OCI-LY1 (cell line): Measurements from ENCODE around the gene ITGB3BP.

ENCODE experiments used
- H2AFZ ChIP-seq: fragments of 200-600 bp; sonication (generic), shearing (Covaris generic); 2 replicates; pipeline ENCODE4 v1.6.0; 2014; ENCODE audit warnings: antibody characterized with exemption, mild to moderate bottlenecking, low read length
- H3F3A ChIP-seq: fragments of 200-600 bp; sonication (generic), shearing (Covaris generic); 2 replicates; pipeline ENCODE4 v1.6.0; 2014; ENCODE audit warnings: mild to moderate bottlenecking, antibody characterized with exemption, low read length, moderate library complexity; ENCODE audit not compliant: insufficient read depth
- H3K27ac ChIP-seq: fragments of 200-600 bp; sonication (generic); 2 replicates; pipeline ENCODE4 v1.5.1; 2014; ENCODE audit warnings: low read length, mixed run types, mild to moderate bottlenecking, low read depth; ENCODE audit not compliant: poor library complexity, severe bottlenecking
- H3K27me3 ChIP-seq: fragments of 200-600 bp; sonication (generic); 2 replicates; pipeline ENCODE4 v1.6.0; 2014; ENCODE audit warnings: antibody characterized with exemption, mild to moderate bottlenecking, low read length, moderate library complexity; ENCODE audit not compliant: insufficient read depth
- H3K36me3 ChIP-seq: fragments of 200-600 bp; sonication (generic); 2 replicates; pipeline ENCODE4 v1.6.1; 2014; ENCODE audit warnings: mild to moderate bottlenecking, antibody characterized with exemption, low read length, moderate library complexity, mixed read lengths; ENCODE audit not compliant: insufficient read depth
- H3K4me1 ChIP-seq: fragments of 200-600 bp; sonication (generic); 2 replicates; pipeline ENCODE4 v1.5.1; 2014; ENCODE audit warnings: mild to moderate bottlenecking, low read length, moderate library complexity; ENCODE audit not compliant: insufficient read depth, severe bottlenecking
- H3K4me2 ChIP-seq: fragments of 200-600 bp; sonication (generic), shearing (Covaris generic); 2 replicates; pipeline ENCODE4 v1.6.1; 2014; ENCODE audit warnings: low read length
- H3K4me3 ChIP-seq: fragments of 200-600 bp; sonication (generic); 2 replicates; pipeline ENCODE4 v1.5.1; 2014; ENCODE audit warnings: low read length, low read depth, mild to moderate bottlenecking, mixed read lengths; ENCODE audit not compliant: poor library complexity, severe bottlenecking
- H3K79me2 ChIP-seq: fragments of 200-600 bp; shearing (Covaris generic); 2 replicates; pipeline ENCODE4 v1.6.1; 2016; ENCODE audit warnings: mixed run types, low read length, mixed read lengths; ENCODE audit not compliant: insufficient read depth
- H3K9ac ChIP-seq: fragments of 200-600 bp; sonication (generic), shearing (Covaris generic); 2 replicates; pipeline ENCODE4 v1.6.1; 2014; ENCODE audit warnings: mild to moderate bottlenecking, low read length, mixed read lengths
- H3K9me2 ChIP-seq: fragments of 200-600 bp; sonication (generic), shearing (Covaris generic); 2 replicates; pipeline ENCODE4 v1.6.1; 2014; ENCODE audit warnings: low read depth, mild to moderate bottlenecking, low read length, mixed read lengths
- H3K9me3 ChIP-seq: fragments of 200-600 bp; shearing (Covaris generic); 2 replicates; pipeline ENCODE4 v1.6.1; 2014; ENCODE audit warnings: low read length, mixed read lengths
- H4K20me1 ChIP-seq: fragments of 200-600 bp; sonication (generic), shearing (Covaris generic); 2 replicates; pipeline ENCODE4 v1.6.0; 2016; ENCODE audit warnings: mild to moderate bottlenecking, low read length; ENCODE audit not compliant: insufficient read depth
- EZH2 ChIP-seq: fragments of 200-600 bp; sonication (generic), shearing (Covaris generic); IDR thresholded peaks from 2 replicates; pipeline ENCODE4 v1.8.0; 2017; ENCODE audit warnings: borderline replicate concordance, mixed run types, mild to moderate bottlenecking, antibody characterized with exemption, low read length, moderate library complexity, mixed read lengths
- TF ChIP-seq, protein P1 (sequence below): fragments of 200-600 bp; sonication (generic), shearing (Covaris generic); IDR thresholded peaks from 2 replicates; pipeline ENCODE4 v1.5.1; 2017; ENCODE audit warnings: mild to moderate bottlenecking, antibody characterized with exemption, low read length, moderate library complexity, mixed read lengths

Gene ITGB3BP

DNA sequence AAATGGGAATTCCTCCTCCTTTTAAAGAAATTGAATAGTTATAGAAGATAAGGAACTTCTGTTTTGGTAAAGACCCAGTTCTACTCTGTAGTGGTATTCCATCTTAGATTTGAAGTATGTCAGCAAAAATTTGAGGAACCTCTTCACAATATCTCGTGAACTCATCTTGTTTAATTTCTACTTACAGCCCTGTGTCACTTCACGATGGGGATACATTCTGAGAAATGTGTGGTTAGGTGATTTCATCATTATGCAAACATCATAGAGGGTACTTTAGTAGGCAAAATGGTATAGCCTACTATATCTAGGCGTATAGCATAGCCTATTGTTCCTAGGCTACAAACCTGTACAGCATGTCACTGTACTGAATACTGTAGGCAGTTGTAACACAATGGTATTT lies 119.6 kb downstream of the ITGB3BP start:
- Histone ChIP-seq H4K20me1 (no peaks in the 10 kb centered on the region), H3K4me1 (no peaks in the 10 kb centered on the region), H3F3A (0 out of 2 replicates have a peak, but pooled peaks cover 3% of the 10 kb centered on the region), H3K36me3 (peaks cover 49% of the 10 kb centered on the region), H3K9me2 (no peaks in the 10 kb centered on the region), H2AFZ (no peak overlapping the region), H3K9me3 (no peaks in the 10 kb centered on the region), H3K4me3 (no peak overlapping the region), H3K9ac (no peak overlapping the region), H3K27me3 (no peaks in the 10 kb centered on the region), H3K4me2 (no peak overlapping the region), H3K79me2 (no peaks in the 10 kb centered on the region), H3K27ac (no peak overlapping the region)
- TF ChIP-seq, protein P1, sequence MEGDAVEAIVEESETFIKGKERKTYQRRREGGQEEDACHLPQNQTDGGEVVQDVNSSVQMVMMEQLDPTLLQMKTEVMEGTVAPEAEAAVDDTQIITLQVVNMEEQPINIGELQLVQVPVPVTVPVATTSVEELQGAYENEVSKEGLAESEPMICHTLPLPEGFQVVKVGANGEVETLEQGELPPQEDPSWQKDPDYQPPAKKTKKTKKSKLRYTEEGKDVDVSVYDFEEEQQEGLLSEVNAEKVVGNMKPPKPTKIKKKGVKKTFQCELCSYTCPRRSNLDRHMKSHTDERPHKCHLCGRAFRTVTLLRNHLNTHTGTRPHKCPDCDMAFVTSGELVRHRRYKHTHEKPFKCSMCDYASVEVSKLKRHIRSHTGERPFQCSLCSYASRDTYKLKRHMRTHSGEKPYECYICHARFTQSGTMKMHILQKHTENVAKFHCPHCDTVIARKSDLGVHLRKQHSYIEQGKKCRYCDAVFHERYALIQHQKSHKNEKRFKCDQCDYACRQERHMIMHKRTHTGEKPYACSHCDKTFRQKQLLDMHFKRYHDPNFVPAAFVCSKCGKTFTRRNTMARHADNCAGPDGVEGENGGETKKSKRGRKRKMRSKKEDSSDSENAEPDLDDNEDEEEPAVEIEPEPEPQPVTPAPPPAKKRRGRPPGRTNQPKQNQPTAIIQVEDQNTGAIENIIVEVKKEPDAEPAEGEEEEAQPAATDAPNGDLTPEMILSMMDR: no peak
- TF ChIP-seq EZH2: no peak

GRCh38 chr1:63401945-63402344 lies 121.1 kb downstream of the ITGB3BP start:
- no peaks in the 10 kb centered on the region for H3K79me2 ChIP-seq
- no peak overlapping the region for H2AFZ ChIP-seq
- no peaks in the 10 kb centered on the region for H3K9me3 ChIP-seq
- H3K4me2 ChIP-seq: no peak overlapping the region
- no peaks in the 10 kb centered on the region for H3K27me3 ChIP-seq
- H3K4me1 ChIP-seq: no peaks in the 10 kb centered on the region
- peaks cover 54% of the 10 kb centered on the region for H3K36me3 ChIP-seq
- TF ChIP-seq, protein P1: no peak
- no peak for TF ChIP-seq EZH2
- H3K4me3 ChIP-seq: no peak overlapping the region
- H3F3A ChIP-seq: 0 out of 2 replicates have a peak, but pooled peaks cover 3% of the 10 kb centered on the region
- no peak overlapping the region for H3K27ac ChIP-seq
- H3K9ac ChIP-seq: no peak overlapping the region
- H4K20me1 ChIP-seq: no peaks in the 10 kb centered on the region
- no peaks in the 10 kb centered on the region for H3K9me2 ChIP-seq
